ENCODE measurements around the gene APP. TPM values are rescaled to one million over a fixed set of nuclear protein-coding genes. Genes with fewer than 3 reads are reported as not detected.

The APP gene
- total and polyA plus RNA-seq, 12 donors, result 106 to 434 (median 389) TPM

DNA sequence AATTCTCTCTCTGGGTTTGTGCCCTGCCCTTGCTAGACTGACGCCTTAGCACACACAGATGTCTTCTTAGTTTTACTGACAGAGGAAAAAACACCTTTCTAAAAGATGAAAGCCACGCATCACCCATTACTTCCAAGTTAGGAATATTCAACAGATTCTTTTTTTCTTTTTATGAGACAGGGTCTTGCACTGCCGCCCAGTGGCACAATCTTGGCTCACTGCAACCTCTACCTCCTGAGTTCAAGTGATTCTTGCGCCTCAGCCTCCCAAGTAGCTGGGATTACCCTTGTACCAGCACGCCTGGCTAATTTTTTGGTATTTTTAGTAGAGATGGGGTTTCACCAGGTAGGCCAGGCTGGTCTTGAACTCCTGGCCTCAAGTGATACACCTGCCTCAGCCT, 169.2 kb downstream of the APP start:
- Histone ChIP-seq H3K4me1 (peaks cover 0 to 13% (median 5%) of the 10 kb centered on the region in 9 donors), H3K36me3 (peaks cover 0 to 41% (median 0%) of the 10 kb centered on the region in 9 donors), H3K27ac (no peak overlapping the region), H3K9me3 (no peaks in the 10 kb centered on the region), H3K4me3 (no peak overlapping the region), H3K27me3 (no peaks in the 10 kb centered on the region)
- ATAC-seq (no peak), DNase-seq (no peak)
- TF ChIP-seq, protein P1, sequence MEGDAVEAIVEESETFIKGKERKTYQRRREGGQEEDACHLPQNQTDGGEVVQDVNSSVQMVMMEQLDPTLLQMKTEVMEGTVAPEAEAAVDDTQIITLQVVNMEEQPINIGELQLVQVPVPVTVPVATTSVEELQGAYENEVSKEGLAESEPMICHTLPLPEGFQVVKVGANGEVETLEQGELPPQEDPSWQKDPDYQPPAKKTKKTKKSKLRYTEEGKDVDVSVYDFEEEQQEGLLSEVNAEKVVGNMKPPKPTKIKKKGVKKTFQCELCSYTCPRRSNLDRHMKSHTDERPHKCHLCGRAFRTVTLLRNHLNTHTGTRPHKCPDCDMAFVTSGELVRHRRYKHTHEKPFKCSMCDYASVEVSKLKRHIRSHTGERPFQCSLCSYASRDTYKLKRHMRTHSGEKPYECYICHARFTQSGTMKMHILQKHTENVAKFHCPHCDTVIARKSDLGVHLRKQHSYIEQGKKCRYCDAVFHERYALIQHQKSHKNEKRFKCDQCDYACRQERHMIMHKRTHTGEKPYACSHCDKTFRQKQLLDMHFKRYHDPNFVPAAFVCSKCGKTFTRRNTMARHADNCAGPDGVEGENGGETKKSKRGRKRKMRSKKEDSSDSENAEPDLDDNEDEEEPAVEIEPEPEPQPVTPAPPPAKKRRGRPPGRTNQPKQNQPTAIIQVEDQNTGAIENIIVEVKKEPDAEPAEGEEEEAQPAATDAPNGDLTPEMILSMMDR (IDR thresholded peaks at IDR 0.05), result no peak
- intact Hi-C loops (cut with DNase I), result loop anchor here in 1 of 10 donors (10.0 kb wide), 1 partner anchor 107 kb away; no protein-coding TSS in a partner anchor
- 98% methylated on average over 5 of the region's 5 CpGs for WGBS, 2 donors

DNA sequence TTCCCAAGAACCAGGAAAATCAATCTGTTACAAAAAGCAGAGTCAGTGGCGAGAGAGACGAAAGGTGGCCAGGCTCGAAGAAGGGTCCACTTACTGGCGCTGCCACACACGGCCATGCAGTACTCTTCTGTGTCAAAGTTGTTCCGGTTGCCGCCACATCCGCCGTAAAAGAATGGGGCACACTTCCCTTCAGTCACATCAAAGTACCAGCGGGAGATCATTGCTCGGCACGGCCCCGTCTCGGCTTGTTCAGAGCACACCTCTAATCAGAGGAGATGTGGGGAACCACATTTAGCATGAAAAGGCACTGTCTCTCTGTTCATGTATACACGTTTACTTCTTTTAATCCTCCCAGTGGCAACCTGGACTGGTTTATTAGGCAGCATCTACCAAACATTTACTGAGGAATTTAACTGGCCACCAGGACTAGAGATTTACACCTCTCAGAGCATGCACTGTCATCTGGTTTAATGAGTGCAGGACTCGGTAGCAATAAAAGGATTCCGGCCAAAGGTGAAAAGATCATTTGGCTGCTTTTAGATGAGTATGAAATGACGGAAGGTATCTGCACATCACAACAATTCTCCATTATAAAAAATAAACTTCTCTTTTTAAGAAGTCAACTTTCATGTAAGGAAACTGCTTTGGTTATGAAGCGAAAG, 170.5 kb downstream of the APP start:
- Histone ChIP-seq H3K27ac (no peak overlapping the region), H3K27me3 (no peaks in the 10 kb centered on the region), H3K4me3 (no peak overlapping the region), H3K9me3 (no peaks in the 10 kb centered on the region), H3K4me1 (peaks cover 0 to 17% (median 5%) of the 10 kb centered on the region in 9 donors), H3K36me3 (peaks cover 0 to 50% (median 0%) of the 10 kb centered on the region in 9 donors)
- DNase-seq, result no peak
- intact Hi-C loops (cut with DNase I), result loop anchor here in 2 of 10 donors (10.0 kb wide), 2 partner anchors 105 to 165 kb away; no protein-coding TSS in a partner anchor
- TF ChIP-seq, protein P1 (IDR thresholded peaks at IDR 0.05), result no peak
- 91 to 93% methylated on average over 19 of the region's 19 CpGs for WGBS, 2 donors
- no peak for ATAC-seq

DNA sequence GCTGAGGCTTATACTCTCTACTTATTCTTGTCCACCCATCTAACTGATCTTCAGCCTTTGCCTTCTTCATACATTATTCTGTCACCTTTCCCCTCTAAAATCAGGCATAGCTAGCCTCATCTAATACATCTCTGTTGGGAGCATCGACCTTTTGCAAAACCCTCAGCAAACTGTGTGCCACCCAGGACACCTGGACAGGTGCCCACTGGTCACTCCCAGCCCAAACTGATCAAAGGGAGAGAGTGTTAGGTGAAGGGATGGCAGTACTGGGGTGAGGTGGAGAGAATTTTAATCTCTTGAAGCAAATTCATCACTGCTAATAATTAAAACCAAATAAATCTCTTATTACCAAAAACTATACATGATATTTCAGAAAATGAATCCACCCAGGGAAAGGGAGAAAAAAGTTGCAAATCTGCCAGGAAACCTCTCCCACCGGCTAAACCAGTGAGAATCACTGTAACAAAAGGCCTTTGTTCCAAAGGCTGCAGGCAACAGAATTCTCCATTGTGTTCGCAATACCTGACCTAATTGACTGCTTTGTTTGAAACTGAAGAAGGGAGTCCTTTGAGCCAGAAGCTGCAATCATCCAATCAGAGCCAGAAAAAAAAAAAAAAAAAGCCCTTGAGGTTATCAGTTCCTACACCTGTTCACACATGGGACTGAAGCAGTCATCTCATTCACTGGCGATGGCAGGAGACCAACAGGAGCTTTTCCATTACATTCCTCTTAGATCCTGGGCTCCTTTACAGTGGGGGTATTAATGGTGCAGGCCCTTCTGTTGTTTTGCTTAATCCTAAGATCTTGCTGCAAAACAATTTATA, 172.6 kb downstream of the APP start:
- peaks cover 0 to 58% (median 5%) of the 10 kb centered on the region in 9 donors for H3K36me3 ChIP-seq
- TF ChIP-seq, protein P1 (IDR thresholded peaks at IDR 0.05), result no peak
- H3K4me1 ChIP-seq, result peaks cover 0 to 33% (median 5%) of the 10 kb centered on the region in 9 donors
- 64 to 70% methylated on average over 4 of the region's 4 CpGs for WGBS, 2 donors
- no peak overlapping the region for H3K4me3 ChIP-seq
- peak in 1 of 2 donors; percentile 17 for DNase-seq
- H3K9me3 ChIP-seq, result no peaks in the 10 kb centered on the region
- peak overlapping the region in 4 of 10 donors; percentile 28 to 47 (median 34) for H3K27ac ChIP-seq
- H3K27me3 ChIP-seq, result no peaks in the 10 kb centered on the region
- intact Hi-C loops (cut with DNase I), result loop anchor here in 1 of 10 donors (10.0 kb wide), 1 partner anchor 167 kb away; no protein-coding TSS in a partner anchor
- ATAC-seq, result peak in 7 of 8 donors; percentile 34 to 85 (median 76)

DNA sequence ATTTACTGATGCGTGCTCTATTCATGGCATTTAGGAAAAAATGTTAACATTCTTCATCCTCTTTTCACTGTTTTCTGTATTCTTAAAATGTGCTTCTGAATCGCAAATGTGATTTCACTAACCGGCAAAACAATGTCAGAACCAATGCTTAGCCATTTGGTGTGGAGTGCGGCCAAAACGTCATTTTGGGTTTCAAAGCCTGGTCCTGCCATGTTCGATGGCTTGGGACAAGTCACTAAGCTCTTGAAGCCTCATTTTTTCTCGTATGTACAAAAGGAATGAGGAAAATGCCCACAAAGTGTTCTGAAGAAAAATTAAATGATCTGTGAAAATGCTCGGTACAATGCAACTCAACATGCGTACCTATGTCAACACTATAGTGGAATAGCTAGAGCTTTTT, 175.3 kb downstream of the APP start:
- Histone ChIP-seq H3K36me3 (peaks cover 0 to 67% (median 5%) of the 10 kb centered on the region in 9 donors), H3K4me1 (peaks cover 0 to 33% (median 5%) of the 10 kb centered on the region in 9 donors), H3K27ac (peak overlapping the region in 3 of 10 donors; percentile 10 to 62 (median 14)), H3K9me3 (no peaks in the 10 kb centered on the region), H3K4me3 (no peak overlapping the region), H3K27me3 (no peaks in the 10 kb centered on the region)
- ATAC-seq (no peak), DNase-seq (no peak)
- 95% methylated on average over 9 of the region's 9 CpGs for WGBS, 2 donors
- intact Hi-C loops (cut with DNase I), result loop anchor here in 1 of 10 donors (10.0 kb wide), 1 partner anchor 170 kb away; no protein-coding TSS in a partner anchor
- TF ChIP-seq, protein P1 (IDR thresholded peaks at IDR 0.05), result no peak
